Adrenal gland (tissue), 5 donors: ENCODE measurements around the gene OR9A2.

ENCODE experiments used
- CTCF ChIP-seq, 6 experiments: fragments of 450-650 bp in 4 of 6; fragments of 200-600 bp in 2 of 6; sonication (generic) in 1 of 6; IDR thresholded peaks; 1 replicate in 5 of 6; 2 replicates in 1 of 6; pipeline versions ENCODE4 v1.5.1 to v1.8.0; 2016 to 2021; ENCODE audit warnings: antibody characterized with exemption in 6 of 6, mild to moderate bottlenecking in 2 of 6, moderate library complexity in 1 of 6
- POLR2A ChIP-seq, 2 donors: fragments of 450-650 bp; IDR thresholded peaks; one replicate each; pipeline ENCODE4 v1.6.1; 2017; ENCODE audit warnings: antibody characterized with exemption in 2 of 2, mild to moderate bottlenecking in 2 of 2, moderate library complexity in 1 of 2
- donor health status: DM: no; HTN: no; CAD: no.

GRCh38 chr7:143005632-143006260 lies 21.2 kb downstream of the OR9A2 start:
- TF ChIP-seq CTCF (IDR thresholded peaks at IDR 0.05) (no peak), POLR2A (IDR thresholded peaks at IDR 0.05) (no peak)
